Progenitor cell of endocrine pancreas (in vitro differentiated cells): Measurements from ENCODE around the gene EMP3. TPM values are rescaled to one million over a fixed set of nuclear protein-coding genes. Genes with fewer than 3 reads are reported as not detected.

Source experiments
- DNase-seq: peaks from one replicate; pipeline ENCODE4 v3.0.0; 2021; ENCODE audit warnings: low spot score; ENCODE audit not compliant: unreplicated experiment
- H3K27ac Mint-ChIP-seq: 2 replicates; pipeline ENCODE4 v1.8.0; 2021; ENCODE audit warnings: mild to moderate bottlenecking, moderate library complexity, mixed read lengths
- H3K27me3 Mint-ChIP-seq: 2 replicates; pipeline ENCODE4 v1.8.0; 2021; ENCODE audit warnings: mixed read lengths
- H3K36me3 Mint-ChIP-seq: 2 replicates; pipeline ENCODE4 v1.8.0; 2022; ENCODE audit warnings: mixed read lengths; ENCODE audit not compliant: insufficient read depth
- H3K4me1 Mint-ChIP-seq: 2 replicates; pipeline ENCODE4 v1.8.0; 2021; ENCODE audit warnings: low read depth, mixed read lengths
- H3K4me3 Mint-ChIP-seq: 2 replicates; pipeline ENCODE4 v1.8.0; 2021; ENCODE audit warnings: low read depth, mild to moderate bottlenecking, moderate library complexity, mixed read lengths
- H3K9me3 Mint-ChIP-seq: 2 replicates; pipeline ENCODE4 v1.8.0; 2021; ENCODE audit warnings: low read depth, mixed read lengths
- total RNA-seq: library from RNA; stranded (reverse); gene quantifications from 2 replicates; pipeline ENCODE4 v1.2.1, GENCODE V29; 2021
- TF ChIP-seq, protein P1 (sequence below): fragments of 200-600 bp; sonication (generic); IDR thresholded peaks from one replicate; pipeline ENCODE4 v1.5.0; 2021; ENCODE audit warnings: antibody characterized with exemption, mild to moderate bottlenecking; ENCODE audit not compliant: unreplicated experiment

EMP3 gene
- total RNA-seq, 1 donor from 2014 or later: 2.9 TPM

GRCh38 chr19:48329167-48329891 is 4.0 kb downstream of the EMP3 start:
- H3K4me1 Mint-ChIP-seq: peaks cover 21% of the 10 kb centered on the region

GRCh38 chr19:48330012-48330681 is 4.8 kb downstream of the EMP3 start:
- no peaks in the 10 kb centered on the region for H3K9me3 Mint-ChIP-seq
- H3K27me3 Mint-ChIP-seq: peaks cover 6% of the 10 kb centered on the region
- TF ChIP-seq, protein P1, sequence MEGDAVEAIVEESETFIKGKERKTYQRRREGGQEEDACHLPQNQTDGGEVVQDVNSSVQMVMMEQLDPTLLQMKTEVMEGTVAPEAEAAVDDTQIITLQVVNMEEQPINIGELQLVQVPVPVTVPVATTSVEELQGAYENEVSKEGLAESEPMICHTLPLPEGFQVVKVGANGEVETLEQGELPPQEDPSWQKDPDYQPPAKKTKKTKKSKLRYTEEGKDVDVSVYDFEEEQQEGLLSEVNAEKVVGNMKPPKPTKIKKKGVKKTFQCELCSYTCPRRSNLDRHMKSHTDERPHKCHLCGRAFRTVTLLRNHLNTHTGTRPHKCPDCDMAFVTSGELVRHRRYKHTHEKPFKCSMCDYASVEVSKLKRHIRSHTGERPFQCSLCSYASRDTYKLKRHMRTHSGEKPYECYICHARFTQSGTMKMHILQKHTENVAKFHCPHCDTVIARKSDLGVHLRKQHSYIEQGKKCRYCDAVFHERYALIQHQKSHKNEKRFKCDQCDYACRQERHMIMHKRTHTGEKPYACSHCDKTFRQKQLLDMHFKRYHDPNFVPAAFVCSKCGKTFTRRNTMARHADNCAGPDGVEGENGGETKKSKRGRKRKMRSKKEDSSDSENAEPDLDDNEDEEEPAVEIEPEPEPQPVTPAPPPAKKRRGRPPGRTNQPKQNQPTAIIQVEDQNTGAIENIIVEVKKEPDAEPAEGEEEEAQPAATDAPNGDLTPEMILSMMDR: peak; percentile 25
- no peaks in the 10 kb centered on the region for H3K36me3 Mint-ChIP-seq
- peak overlapping the region; percentile 79 for H3K27ac Mint-ChIP-seq
- DNase-seq: peak; percentile 55
- peak overlapping the region; percentile 89 for H3K4me3 Mint-ChIP-seq
- H3K4me1 Mint-ChIP-seq: peaks cover 20% of the 10 kb centered on the region

More at GRCh38 chr19:48329167-48329891, 4.0 kb downstream of the EMP3 start:
- Mint-ChIP-seq H3K27ac (peak overlapping the region; percentile 79), H3K27me3 (peaks cover 11% of the 10 kb centered on the region), H3K36me3 (no peaks in the 10 kb centered on the region), H3K4me3 (peak overlapping the region; percentile 89), H3K9me3 (no peaks in the 10 kb centered on the region)
- TF ChIP-seq, protein P1: no peak
- DNase-seq: no peak

DNA sequence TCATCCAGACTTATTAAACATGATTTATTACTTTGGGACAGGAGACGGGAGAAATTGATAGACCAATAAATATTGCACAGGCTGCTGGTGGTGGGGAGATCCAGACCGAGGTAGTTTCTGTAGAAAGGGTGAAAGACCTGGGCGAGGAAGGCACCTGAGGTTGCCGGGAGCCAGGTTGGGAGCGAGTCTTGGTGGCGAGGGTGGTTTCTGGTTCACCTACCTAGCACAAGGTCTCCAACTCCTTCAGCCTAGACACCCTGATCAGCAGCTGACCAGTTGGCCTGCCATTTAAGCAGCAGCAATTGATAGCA is 7.0 kb downstream of the EMP3 start:
- no peaks in the 10 kb centered on the region for H3K9me3 Mint-ChIP-seq
- H3K27ac Mint-ChIP-seq: peak overlapping the region; percentile 65
- TF ChIP-seq, protein P1: no peak
- H3K4me1 Mint-ChIP-seq: peaks cover 19% of the 10 kb centered on the region
- H3K27me3 Mint-ChIP-seq: no peaks in the 10 kb centered on the region
- H3K4me3 Mint-ChIP-seq: peak overlapping the region; percentile 75
- DNase-seq: no peak
- H3K36me3 Mint-ChIP-seq: no peaks in the 10 kb centered on the region

GRCh38 chr19:48332662-48333466 is 7.5 kb downstream of the EMP3 start:
- H3K9me3 Mint-ChIP-seq: no peaks in the 10 kb centered on the region
- TF ChIP-seq, protein P1: no peak
- peak overlapping the region; percentile 75 for H3K4me3 Mint-ChIP-seq
- H3K27me3 Mint-ChIP-seq: no peaks in the 10 kb centered on the region
- peak; percentile 44 for DNase-seq
- H3K36me3 Mint-ChIP-seq: no peaks in the 10 kb centered on the region
- peak overlapping the region; percentile 96 for H3K27ac Mint-ChIP-seq
- H3K4me1 Mint-ChIP-seq: peaks cover 19% of the 10 kb centered on the region
